Epithelial cell of proximal tubule (primary cell): ENCODE measurements around the gene PDE2A. TPM values are rescaled to one million over a fixed set of nuclear protein-coding genes. Genes with fewer than 3 reads are reported as not detected.

Experiments
- DNase-seq: peaks from one replicate; pipeline ENCODE4 v3.0.0-alpha.2; 2011; ENCODE audit warnings: low read depth
- H3K4me3 ChIP-seq: 2 replicates; pipeline ENCODE4 v1.5.1; 2011; ENCODE audit warnings: low read depth, mild to moderate bottlenecking, low read length
- CTCF ChIP-seq: conservative IDR thresholded peaks from 2 replicates; pipeline ENCODE4 v1.5.1; 2012; ENCODE audit warnings: low read depth, mild to moderate bottlenecking, low read length
- total RNA-seq: library from RNA; depleted of rRNA; stranded (reverse); fragments of >200 nt; gene quantifications from 2 replicates; pipeline ENCODE4 v1.2.3, GENCODE V29; 2015

Gene PDE2A
- total RNA-seq, 1 donor from 2014 or later = 0.69 TPM

- no peak for TF ChIP-seq CTCF
- no peak for DNase-seq
These were observed 122.7 kb downstream of the PDE2A start for GRCh38 chr11:72551571-72551970.

DNA sequence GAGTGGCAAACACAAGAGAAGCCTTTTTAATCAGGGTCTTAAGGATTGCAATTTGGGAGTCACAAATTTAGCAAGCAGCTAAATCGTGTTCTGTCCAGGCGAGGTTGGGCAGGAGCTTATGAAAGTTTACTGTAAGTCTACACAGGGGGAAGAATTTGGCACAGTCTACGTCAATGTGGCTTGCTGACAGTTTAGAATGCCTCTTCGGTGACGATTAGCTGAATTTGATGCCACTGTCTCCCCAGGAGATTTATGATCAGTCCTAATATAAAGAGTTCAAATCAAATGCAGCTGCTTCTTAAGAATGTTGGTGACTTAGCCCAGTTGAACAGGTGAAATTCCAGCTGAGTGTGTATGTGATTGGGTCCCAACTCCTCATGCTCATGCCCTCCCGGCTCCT is 125.8 kb downstream of the PDE2A start:
- no peak overlapping the region for H3K4me3 ChIP-seq
- no peak for TF ChIP-seq CTCF
- DNase-seq = no peak

More at GRCh38 chr11:72551571-72551970, 122.7 kb downstream of the PDE2A start:
- H3K4me3 ChIP-seq = no peak overlapping the region

GRCh38 chr11:72546866-72547265 is 127.4 kb downstream of the PDE2A start:
- no peak overlapping the region for H3K4me3 ChIP-seq
- TF ChIP-seq CTCF = no peak
- no peak for DNase-seq

DNA sequence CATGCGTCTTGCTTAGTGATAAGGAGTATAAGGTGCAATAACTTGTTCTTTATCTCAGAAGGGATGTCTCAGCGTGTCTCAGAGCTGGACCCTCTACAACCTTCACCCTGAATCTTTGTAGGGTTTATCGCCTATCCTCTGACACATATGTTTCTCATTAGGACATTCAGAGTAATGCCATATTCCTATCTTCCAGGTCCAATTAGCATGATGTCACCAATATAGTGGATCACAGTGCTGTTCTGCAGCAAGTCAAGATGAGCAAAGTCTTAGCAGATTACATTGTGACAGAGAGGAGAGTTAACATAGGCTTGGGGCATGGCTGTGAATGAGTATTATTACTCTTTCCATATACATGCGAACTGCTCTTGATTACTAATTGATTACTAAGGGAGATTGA is 129.6 kb downstream of the PDE2A start:
- H3K4me3 ChIP-seq = no peak overlapping the region
- DNase-seq = no peak
- TF ChIP-seq CTCF = no peak

GRCh38 chr11:72543849-72544542 is 130.2 kb downstream of the PDE2A start:
- no peak for TF ChIP-seq CTCF
- DNase-seq = no peak
- no peak overlapping the region for H3K4me3 ChIP-seq

DNA sequence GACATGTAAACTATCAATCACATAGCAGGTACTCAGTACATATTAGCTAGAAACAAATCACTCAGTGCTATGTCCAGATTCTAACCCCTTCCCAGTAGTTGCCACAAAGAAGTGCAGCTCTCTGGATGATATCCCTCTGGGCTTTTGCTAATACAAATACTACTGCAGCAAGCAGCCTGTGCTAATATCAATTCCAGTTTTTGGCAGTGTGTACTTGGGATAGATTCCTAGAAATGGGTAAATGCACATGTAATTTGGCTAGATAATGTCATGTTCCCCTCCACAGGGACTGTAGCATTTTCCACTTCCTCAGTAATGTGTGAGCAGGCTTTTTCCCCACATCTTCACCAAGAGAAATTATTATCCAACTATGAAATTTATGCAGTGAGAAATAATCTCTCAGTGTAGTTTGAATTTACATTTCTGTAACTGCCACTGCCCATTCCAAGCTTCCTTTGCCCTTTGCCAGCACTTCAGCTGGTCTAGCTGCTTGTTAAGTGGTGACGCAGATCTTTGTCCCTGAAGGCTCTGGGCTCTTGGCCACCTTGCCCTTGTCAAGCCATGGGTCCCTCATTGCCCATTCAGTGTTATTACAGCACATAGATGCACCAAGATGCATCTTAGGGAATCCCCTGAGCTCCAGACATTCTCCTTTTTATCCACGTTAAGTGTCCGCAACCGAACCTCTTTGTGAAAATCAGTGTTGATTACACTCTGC is 132.8 kb downstream of the PDE2A start:
- DNase-seq = no peak
- no peak for TF ChIP-seq CTCF
- H3K4me3 ChIP-seq = no peak overlapping the region

DNA sequence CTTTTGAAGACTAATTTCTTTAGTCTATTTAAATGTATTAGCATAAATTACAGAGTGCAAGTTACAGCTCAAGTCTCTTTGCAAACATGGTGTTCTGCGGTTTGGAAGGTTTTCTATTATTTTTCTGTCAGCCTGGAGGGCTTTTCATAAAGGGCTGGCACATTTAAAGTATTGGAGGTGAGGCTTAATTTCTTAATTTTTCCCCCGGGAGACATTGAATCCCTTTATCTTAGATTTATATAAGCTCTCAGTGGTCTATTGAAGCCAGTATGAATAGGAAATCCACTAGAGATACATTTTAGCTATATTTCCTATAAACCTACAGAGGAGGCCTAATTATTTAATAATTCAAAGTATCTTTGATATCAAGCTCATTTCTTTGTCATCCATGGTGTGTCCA is 137.2 kb downstream of the PDE2A start:
- no peak for TF ChIP-seq CTCF
- no peak for DNase-seq
- no peak overlapping the region for H3K4me3 ChIP-seq
